Measurements from ENCODE around the gene CHTF18. TPM values are rescaled to one million over a fixed set of nuclear protein-coding genes. Genes with fewer than 3 reads are reported as not detected.

Gene CHTF18
- total RNA-seq, 1 donor from 2014 or later: 49.7 TPM

- H3K4me3 ChIP-seq (ENCODE audit: low read depth, low read length): no peak overlapping the region
- no peak for DNase-seq (ENCODE audit: low read depth)
- TF ChIP-seq CTCF (conservative IDR thresholded peaks at IDR 0.05; ENCODE audit: low read depth, low read length): no peak
Observed at GRCh38 chr16:824194-824593, 35.8 kb downstream of the CHTF18 start.

GRCh38 chr16:824601-825000 lies 36.2 kb downstream of the CHTF18 start:
- no peak for DNase-seq (ENCODE audit: low read depth)
- TF ChIP-seq CTCF (conservative IDR thresholded peaks at IDR 0.05; ENCODE audit: low read depth, low read length): no peak
- no peak overlapping the region for H3K4me3 ChIP-seq (ENCODE audit: low read depth, low read length)

DNA sequence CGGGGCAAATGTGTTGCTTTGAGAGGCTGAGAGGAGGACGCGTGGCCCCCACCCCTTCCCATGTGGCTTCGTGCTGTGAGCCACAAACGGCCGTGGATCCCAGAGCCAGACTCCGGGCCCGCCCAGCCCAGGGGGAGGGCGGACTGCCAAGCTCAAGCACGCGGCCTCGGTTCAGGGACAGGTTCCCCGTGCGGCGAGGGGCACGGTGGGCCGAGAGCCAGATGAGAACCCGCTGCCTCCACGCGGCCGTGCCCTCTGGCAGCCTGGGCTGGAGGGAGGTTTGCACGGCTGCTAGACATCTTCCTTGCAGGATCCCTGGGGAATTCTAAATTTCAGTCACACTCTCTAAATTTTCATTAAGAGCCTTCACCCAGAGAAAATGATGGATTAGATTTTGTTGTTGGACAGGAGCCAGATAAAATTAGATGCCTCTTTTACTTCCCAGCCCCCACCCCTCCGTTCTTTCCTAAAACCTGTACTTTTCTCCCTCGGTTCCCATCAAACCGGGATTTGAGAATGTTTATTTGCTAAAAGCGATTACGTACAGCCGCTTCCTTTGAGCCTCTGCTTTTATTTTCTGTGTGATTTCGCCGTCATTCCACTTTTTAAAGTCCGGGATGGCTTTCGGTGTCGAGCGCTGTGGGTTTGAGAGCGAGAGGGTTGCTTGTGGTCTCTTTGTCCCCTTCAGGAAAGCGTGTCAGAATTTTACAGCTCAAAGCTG lies 37.1 kb downstream of the CHTF18 start:
- H3K4me3 ChIP-seq (ENCODE audit: low read depth, low read length): no peak overlapping the region
- no peak for DNase-seq (ENCODE audit: low read depth)
- no peak for TF ChIP-seq CTCF (conservative IDR thresholded peaks at IDR 0.05; ENCODE audit: low read depth, low read length)

- no peak for TF ChIP-seq CTCF (conservative IDR thresholded peaks at IDR 0.05; ENCODE audit: low read depth, low read length)
- DNase-seq (ENCODE audit: low read depth): no peak
- no peak overlapping the region for H3K4me3 ChIP-seq (ENCODE audit: low read depth, low read length)
Observed at GRCh38 chr16:827513-827912, 39.1 kb downstream of the CHTF18 start.

DNA sequence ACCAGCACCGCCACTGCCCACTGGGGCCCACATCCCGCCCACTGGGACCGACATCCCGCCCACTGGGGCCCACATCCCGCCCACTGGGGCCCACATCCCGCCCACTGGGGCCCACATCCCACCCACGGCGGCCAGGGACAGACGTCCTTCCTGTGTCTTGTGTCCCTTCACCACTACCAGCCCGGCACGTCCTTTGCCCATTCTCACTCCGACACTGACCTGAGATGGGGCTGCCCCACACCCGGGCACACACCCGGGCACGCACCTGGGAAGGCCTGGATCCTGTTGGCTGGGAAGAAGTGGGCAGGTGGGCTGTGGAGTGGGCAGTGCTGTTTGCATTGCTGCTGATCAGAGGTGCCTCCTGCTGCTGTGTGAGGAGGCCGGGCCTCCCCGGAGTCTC lies 40.5 kb downstream of the CHTF18 start:
- no peak overlapping the region for H3K4me3 ChIP-seq (ENCODE audit: low read depth, low read length)
- no peak for DNase-seq (ENCODE audit: low read depth)
- TF ChIP-seq CTCF (conservative IDR thresholded peaks at IDR 0.05; ENCODE audit: low read depth, low read length): no peak

- H3K4me3 ChIP-seq (ENCODE audit: low read depth, low read length): no peak overlapping the region
- DNase-seq (ENCODE audit: low read depth): no peak
- TF ChIP-seq CTCF (conservative IDR thresholded peaks at IDR 0.05; ENCODE audit: low read depth, low read length): no peak
Observed at GRCh38 chr16:830107-830870, 41.9 kb downstream of the CHTF18 start.

Data from epithelial cell of proximal tubule (primary cell).